GF-D8 (cell line): ENCODE results near the gene MRPS6.

Experiments
- DNase-seq: peaks from one replicate; lab custom pipeline; 2025; lab: John Stamatoyannopoulos, UW

Gene MRPS6

GRCh38 chr21:34071683-34072082, 1.7 kb upstream of the MRPS6 start:
- DNase-seq, result no peak

- DNase-seq, result no peak
Measured at GRCh38 chr21:34072145-34073031, 990 bp upstream of the MRPS6 start.

GRCh38 chr21:34073749-34074282, 438 bp downstream of the MRPS6 start:
- no peak for DNase-seq

- no peak for DNase-seq
Measured at GRCh38 chr21:34074283-34075090, 1.1 kb downstream of the MRPS6 start.

- DNase-seq, result no peak
Measured at GRCh38 chr21:34075091-34075425, 1.7 kb downstream of the MRPS6 start.

- no peak for DNase-seq
Measured at GRCh38 chr21:34075760-34076660, 2.6 kb downstream of the MRPS6 start.

- no peak for DNase-seq
Measured at GRCh38 chr21:34076835-34077234, 3.5 kb downstream of the MRPS6 start.

GRCh38 chr21:34077888-34078287, 4.5 kb downstream of the MRPS6 start:
- no peak for DNase-seq

GRCh38 chr21:34078915-34079314, 5.5 kb downstream of the MRPS6 start:
- no peak for DNase-seq

- DNase-seq, result no peak
Measured at GRCh38 chr21:34080710-34081109, 7.3 kb downstream of the MRPS6 start.

GRCh38 chr21:34082769-34083168, 9.4 kb downstream of the MRPS6 start:
- DNase-seq, result no peak

- no peak for DNase-seq
Measured at GRCh38 chr21:34083357-34083756, 10.0 kb downstream of the MRPS6 start.

- no peak for DNase-seq
Measured at GRCh38 chr21:34085129-34085528, 11.8 kb downstream of the MRPS6 start.

GRCh38 chr21:34086887-34087306, 13.5 kb downstream of the MRPS6 start:
- no peak for DNase-seq

GRCh38 chr21:34088752-34089151, 15.4 kb downstream of the MRPS6 start:
- DNase-seq, result no peak

GRCh38 chr21:34091032-34091431, 17.7 kb downstream of the MRPS6 start:
- no peak for DNase-seq

- DNase-seq, result no peak
Measured at GRCh38 chr21:34091607-34092006, 18.2 kb downstream of the MRPS6 start.

- DNase-seq, result no peak
Measured at GRCh38 chr21:34092262-34092921, 19.0 kb downstream of the MRPS6 start.

GRCh38 chr21:34093083-34093482, 19.7 kb downstream of the MRPS6 start:
- DNase-seq, result no peak

GRCh38 chr21:34094949-34095348, 21.6 kb downstream of the MRPS6 start:
- no peak for DNase-seq

GRCh38 chr21:34097442-34097841, 24.1 kb downstream of the MRPS6 start:
- DNase-seq, result no peak
